HT1080 (cell line): Measurements from ENCODE around the gene FOXE1. TPM values are rescaled to one million over a fixed set of nuclear protein-coding genes. Genes with fewer than 3 reads are reported as not detected.

ENCODE experiments used
- DNase-seq: peaks from one replicate; pipeline ENCODE4 v3.0.0-alpha.2; 2015; ENCODE audit warnings: low read depth
- total RNA-seq: library from RNA; depleted of rRNA; stranded (reverse); fragments of >200 nt; shearing (Covaris generic); gene quantifications from 2 replicates; pipeline ENCODE4 v1.2.3, GENCODE V29; 2014

The FOXE1 gene
- total RNA-seq, 1 experiment from 2014 or later: not detected

DNA sequence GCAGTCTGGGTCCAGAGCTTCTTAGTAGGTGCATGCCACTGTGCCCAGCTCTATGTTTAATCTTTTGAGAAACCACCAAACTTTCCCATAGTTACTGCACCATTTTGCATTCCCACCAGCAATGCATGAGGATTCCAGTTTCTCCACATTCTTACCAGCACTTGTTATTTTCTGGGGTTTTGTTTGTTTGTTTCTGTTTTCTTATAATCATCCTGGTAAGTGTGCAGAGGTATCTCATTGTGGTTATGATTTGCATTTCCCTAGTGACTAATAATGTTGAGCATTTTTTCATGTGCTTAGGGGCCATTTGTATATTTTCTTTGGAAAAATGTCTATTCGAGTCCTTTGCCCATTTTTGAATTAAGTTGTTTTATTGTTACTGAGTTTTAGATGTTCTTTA is 11.4 kb downstream of the FOXE1 start:
- no peak for DNase-seq

DNA sequence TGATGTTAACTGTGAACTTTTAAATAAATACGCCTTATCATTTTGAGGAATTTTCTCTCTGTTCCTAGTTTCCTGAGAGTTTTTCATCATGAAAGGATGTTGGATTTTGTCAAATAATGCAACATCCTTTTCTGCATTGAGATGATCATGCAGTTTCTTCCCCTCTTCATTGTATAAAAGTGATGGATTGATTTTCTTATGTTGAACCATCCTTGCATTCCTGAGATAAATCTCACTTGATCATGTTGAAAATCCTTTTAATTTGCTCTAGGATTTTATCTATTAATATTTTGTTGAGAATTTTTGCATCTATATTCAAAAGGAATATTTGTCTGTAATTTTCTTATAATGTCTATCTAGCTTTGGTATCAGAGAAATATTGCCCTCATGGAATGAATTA is 13.3 kb downstream of the FOXE1 start:
- DNase-seq: no peak

DNA sequence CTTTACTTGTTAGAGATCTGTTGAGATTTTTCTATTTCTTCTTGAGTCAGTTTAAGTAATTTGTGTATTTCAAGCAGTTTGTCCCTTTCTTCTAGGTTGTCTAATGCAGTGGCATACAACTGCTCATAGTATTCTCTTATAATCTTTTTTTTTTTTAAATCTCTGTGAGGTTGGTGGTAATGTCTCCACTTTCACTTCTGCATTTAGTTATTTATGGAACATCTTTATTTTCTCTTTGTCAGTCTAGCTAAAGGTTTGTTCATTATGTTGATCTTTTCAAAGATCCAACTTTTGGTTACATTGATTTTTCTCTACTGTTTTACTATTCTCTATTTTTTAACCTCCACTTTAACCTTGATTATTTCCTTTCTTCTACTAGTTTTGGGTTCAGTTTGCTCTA is 13.8 kb downstream of the FOXE1 start:
- no peak for DNase-seq

DNA sequence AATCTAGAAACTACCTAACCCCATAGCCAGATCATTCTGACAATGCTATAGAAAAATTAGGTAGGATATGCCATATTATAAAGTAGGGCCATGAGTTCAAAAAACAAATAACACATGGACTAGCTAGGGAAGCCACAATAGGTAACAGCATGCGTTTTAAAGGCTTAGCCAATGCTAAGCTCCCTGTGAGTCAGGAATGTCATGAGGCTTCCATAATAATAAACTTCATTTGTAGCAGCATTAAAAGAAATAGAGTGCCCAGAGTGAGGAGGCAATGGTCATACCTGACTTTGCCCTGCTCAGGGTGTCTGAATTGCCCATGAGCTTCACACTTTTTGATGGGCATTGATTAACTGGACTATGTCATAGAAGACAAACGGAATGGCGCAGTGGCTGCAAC is 15.8 kb downstream of the FOXE1 start:
- no peak for DNase-seq

DNA sequence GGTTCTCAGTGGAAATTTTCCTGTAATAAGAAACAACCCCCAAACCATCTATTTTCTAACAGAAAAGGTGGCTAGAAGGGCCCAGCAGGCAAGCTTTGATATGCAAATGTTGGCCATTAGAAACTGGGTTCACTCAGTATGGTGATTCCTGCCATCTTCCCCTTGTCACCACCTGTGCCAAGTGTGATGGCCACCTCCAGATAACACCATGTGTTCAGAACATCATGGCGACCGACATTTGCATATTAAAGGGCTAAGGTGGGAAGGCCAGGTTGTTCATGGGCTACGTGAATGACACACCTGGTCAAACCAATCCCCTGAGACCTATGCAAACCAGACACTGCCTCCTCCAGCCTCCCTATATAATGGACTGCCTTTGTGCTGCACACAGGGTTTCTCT is 20.4 kb downstream of the FOXE1 start:
- DNase-seq: no peak

DNA sequence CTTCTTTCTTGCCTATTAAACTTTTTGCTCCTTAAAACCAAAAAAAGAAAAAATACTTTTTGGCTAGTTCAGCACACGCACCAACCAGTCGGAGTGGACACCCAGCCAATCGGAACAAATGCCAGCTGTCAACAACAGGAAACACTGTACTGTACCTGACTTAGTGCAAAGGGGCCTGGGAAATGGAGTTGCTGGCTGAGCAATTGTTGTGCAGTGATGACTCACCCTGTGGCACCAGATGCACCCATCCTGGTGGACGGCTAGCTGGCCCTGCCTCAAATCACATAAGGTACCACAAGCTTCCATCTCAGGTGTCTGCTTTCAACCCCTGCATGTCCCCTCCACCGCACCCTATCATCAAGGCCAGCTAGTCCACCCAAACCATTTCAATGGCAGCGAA is 20.9 kb downstream of the FOXE1 start:
- peak; percentile 72 for DNase-seq

DNA sequence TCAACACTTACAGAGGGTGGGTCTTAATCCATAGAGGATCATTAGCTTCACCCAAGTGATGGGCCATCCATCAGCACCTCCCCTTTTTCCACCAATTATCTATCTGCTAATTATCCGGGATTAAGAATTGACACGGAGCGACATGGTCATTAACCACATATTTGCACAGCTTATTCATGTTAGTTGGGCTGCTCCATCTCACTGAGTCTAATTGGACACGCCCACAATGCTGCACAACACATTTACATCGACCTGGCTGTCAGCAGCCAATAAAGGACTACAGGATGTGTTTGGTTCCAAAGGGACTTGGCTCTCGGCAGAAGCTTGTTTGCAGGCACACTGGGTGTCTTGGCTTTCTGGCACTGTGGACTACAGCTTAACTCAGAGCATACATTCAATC is 21.6 kb downstream of the FOXE1 start:
- DNase-seq: no peak

DNA sequence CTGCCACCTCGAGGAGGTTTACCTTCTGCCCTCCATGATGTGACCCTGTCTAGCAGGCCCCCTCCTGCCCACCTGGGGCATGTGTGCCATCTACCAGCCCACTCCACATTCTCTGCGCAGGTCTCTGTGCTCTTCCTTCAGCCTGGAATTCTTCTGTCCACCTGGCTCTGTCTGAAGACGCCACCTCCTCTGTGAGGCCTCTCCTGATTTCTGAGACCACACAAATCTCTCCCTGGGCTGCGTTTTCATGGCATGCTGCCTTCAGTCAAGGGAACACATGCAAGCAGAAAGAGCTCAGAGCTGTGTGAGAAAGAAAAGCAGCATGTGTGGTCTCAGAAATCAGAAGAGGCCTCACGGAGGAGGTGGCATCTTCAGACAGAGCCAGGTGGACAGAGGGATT is 22.1 kb downstream of the FOXE1 start:
- DNase-seq: no peak

DNA sequence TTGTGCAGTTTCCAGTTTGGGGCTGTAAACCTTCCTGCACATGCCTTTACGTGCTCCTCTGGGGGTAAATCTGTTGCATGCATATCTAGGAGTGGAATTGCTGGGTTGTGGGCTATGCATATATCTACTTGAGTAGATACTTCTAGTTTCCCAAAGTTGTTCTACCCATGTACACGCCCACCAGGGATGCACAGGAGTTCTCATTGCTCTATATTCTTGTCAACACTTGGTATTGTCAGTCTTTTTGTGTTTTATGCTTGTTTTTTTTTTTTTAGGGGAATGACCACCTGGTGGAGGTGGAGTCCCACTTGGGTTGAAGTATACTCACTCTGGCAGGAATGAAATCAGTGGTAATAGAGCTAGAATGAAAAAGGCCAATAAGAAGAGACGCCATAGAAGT is 23.0 kb downstream of the FOXE1 start:
- DNase-seq: no peak

DNA sequence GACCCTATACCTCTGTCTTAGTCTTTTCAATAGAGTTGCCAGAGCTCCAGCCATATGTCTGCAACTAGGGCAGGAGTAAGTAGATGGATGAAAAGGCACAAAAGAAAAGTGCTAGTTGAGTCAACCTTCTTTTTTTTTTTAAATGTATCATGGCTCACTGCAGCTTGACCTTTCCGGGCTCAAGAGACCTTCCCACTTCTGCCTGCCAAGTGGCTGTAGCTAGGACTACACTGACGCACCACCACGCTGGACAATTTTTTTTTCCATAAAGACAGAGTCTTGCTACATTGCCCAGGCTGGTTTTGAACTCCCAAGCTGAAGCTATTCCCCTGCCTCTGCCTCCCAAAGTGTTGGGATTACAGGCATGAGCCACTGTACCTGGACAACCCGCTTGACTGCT is 27.3 kb downstream of the FOXE1 start:
- no peak for DNase-seq

DNA sequence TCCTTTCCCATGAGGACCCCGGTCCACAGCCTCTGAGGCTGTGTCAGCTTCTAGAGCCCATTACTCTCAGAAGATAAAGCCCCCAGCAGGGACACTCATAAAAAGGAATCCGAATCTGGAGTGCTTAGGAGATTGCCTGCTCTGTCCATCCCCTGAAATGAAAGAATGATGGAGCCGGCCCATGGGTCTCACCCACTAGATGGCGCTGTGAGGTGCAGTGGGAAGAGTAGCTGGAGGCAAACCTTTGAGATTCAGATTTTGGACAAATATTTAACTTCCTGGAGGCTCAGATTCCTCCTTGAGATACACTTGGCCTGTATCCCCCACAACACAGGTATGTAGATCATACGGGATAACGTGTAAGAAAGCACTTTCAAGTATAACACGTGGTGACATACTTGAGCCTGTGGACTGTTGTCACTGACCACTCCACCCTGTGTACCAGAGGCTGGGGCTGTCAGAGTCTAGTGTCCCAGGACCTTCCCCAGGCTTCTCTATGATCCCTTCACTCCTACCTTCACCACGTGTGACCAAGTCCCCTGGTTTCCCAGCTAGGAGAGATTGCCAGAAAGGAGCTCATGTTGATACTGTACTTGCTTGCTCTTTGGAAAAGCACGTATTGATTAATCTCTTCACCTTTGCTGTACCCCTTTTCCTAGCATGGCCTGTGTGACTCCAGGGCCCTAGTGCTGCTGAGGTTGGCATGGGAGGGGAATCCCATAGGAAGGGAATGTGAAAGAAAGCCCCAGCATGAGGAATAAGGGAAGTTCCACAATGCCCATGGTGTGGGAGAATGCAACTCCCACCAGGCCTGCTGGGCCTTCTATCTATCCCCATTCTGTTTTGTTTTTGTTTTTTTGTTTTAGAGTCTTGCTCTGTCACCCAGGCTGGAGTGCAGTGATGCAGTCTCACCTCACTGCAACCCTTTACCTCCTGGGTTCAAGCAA is 37.2 kb downstream of the FOXE1 start:
- no peak for DNase-seq

DNA sequence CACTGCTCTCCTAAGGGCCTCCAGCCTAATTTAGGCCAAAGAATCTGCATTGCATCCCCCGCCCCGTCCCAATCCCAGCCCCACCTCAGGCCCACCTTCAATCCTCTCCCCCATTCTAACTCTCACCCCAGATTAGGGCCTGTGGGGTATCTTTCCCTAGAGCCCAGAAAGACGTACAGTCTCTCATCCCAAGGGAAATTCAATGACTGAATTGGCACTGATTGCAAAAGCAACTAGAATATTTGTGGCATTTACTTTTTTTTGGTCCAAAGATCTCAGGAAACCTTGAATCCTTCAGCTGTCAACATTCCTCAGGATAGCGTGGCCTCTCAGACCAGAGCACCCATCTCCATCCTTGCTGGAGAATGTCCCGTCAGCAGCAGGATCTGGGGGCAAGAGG is 38.7 kb downstream of the FOXE1 start:
- no peak for DNase-seq

DNA sequence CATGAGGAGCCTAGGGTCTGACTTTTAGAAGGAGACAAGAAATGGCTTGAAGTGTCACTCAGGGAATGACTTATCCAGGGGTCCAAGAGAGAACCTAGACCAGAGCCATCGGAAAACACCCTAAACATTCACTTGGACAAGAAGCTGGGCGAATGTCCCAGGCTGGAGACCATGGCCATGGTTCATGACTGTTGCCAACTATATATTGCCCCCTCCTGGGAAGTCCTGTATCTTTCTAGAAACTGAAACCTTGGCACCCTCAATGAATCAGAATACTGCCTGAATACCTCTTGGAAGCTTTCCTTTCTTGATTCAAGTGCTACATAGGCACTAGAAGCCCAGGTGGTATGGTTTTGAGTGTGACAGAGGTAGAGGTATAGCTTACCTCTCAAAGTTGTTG is 39.4 kb downstream of the FOXE1 start:
- no peak for DNase-seq

DNA sequence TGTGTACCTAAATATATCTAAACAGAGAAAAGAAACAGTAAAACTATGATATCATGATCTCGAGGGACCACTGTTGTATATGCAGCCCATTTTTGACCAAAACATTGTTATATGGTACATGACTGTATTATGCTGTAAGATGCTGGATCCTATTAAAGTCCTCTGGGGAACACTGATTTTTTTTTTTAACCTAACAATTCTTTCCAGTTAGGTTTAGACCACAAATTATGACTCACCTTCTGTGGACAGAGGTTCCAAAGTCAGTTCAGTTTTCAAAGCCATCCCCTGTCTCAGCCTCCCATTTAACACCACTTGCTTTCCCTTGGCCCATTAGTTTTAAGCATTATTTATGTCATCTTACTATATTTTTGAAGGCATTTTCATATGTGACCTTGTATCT is 42.2 kb downstream of the FOXE1 start:
- peak; percentile 44 for DNase-seq

DNA sequence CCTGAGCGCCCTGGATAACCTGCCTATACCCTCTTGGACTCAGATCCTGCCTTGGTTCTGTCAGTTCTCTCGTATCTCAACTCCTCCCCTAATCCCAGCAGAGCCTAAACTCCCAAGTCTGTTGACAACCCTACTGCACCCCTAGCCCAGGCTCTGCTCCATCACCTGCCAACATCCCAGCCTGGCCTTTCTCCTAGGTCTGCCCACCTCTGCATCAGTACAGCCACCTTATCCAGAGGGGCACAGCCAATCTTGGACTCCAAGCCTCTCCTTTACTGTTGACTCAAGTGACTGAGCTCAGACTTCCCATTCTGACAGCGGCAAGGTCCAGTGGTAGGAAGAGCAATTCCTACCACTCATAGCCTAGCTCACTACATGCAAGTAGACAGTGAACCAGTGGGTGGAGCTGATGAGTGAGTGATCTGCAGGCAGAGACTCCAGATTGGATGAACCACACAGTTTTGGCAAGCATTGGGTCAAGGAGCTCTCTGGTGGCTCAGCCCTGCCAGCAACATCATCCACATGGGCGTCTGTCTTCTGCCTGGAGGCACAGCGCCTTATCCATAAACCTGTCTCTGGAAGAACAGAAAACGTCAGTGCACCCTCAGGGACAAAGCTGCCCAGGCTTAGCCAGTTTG is 42.8 kb downstream of the FOXE1 start:
- DNase-seq: peak; percentile 37

DNA sequence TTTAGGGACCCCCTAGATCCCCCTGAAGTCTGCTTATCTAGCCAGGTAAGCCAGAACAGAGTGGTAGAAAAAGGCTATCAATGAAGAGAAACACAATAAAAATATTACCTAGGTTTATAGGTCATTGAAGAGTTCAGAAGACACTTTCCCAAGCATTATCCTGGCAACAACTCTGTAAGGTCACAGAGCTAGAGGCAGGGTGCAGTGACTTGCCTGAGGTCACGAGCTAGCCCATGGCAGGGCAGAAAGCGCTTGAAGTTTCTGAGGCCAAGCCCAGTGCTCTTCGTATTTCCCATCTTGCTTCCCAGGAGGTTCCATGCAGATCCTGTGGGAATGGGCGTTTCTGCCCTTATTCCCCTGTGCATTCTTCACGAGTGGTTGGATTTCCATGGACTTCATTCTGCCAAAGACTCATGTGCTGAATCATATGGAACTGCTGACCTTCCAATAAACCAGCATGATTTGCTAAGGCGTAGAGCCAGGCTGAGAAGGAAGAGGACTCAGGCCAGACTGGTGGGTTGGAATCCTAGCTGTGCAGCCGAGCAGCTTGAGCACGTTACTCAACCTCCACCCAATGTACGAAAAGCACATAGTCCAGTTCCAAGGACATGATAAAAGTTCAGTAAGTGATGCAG is 47.2 kb downstream of the FOXE1 start:
- DNase-seq: no peak

DNA sequence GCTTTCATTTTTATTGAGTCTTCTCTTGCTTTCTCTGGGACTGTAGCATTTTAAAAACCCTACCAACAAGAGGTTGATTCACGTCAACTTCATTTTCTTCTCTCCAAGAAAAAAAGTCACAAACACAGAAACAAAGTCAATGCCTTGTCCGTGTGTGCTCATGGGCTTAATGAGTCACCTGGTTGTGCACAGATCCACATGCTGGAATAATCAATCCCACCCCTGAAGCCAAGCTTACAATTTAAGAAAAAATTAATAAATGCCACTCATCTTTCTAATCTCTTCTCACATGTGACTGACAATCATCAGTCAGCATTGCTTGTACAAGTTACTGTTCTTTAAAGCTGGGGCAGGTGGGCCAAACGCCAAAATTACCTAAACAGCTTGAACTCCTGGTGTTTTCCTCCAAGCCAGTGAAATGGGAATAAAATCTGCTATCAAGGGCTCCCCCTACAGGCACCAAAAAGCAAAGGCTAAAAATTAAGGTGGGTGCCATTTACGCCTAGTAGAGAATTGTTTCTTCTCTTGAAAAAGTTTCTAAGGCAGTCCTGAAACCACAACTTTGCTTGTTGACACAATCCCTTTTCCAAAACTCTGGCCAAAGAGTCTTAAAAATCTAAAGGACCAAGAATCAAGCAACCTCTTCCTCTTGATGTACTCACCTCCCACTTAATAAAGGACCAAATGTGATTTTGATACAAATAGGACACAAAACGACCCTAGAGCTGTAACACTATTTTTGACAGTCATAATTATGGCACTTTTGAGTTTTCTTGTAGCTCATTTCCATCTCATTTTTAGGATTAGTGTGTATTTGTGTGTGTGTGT is 47.9 kb downstream of the FOXE1 start:
- peak; percentile 48 for DNase-seq

DNA sequence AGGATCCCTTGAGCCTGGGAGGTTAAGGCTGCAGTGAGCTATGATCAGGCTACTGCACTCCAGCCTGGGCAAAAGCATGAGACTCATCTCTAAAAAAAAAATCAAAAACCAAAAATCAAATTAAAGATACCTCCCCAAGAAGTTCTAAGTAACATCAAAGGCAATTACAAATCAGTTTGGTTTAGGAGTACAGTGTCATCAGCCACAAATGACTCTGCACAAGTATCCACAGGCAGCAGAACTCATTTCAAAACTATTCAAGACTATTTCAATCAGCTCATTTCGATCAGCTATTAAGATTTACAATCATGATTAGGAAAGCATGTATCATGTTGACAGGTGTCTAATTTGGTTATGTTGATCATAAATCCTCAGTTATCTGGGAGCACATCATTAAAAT is 50.2 kb downstream of the FOXE1 start:
- no peak for DNase-seq

DNA sequence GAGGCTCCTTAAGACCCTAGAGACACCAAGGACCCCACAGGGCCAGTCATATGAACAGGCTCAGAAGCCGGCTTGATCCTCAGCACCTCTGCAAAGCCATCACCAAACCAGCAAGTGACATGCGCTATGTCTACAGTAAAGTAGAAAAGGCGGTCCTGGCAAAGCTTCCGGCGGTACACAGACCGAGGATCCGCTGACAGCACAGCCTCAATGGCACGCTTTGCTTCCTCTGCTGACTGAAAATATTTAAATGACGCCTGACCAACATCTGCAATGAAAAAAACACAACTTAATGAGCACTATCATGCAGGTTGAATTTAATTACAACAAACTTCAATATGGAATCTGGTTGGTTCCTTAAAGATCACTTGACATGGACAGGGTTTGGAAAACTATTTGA is 51.7 kb downstream of the FOXE1 start:
- no peak for DNase-seq

DNA sequence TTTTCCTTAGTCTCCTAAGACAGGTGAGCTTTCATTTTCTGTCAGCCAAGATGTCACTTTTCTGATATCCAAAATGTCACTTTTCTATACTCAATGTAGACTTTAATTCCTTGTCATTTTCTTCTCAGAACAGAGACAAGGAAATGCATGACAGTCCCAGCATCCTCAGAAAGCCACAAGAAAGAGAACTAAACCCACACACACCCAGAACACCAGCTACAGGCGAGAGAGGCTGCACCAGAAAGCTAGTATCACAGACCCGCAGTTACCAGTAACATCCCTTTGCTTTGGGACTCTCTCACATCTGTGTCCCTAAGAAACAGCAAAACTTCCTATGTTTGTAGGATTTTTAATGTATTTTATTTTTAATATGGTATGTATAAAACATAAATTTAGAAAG is 52.2 kb downstream of the FOXE1 start:
- no peak for DNase-seq
